ENCODE data around the gene SYT15. TPM values are rescaled to one million over a fixed set of nuclear protein-coding genes. Genes with fewer than 3 reads are reported as not detected.

Gene SYT15
- total RNA-seq, 1 experiment from 2014 or later = 0.59 TPM

GRCh38 chr10:46536171-46536570 is 42.8 kb upstream of the SYT15 start:
- peaks cover 3% of the 10 kb centered on the region for H3K23me2 ChIP-seq (ENCODE audit: insufficient read length, low read depth, low read length, poor library complexity, severe bottlenecking)
- H3K9me3 ChIP-seq (ENCODE audit: control insufficient read depth, low read depth, low read length) = no peaks in the 10 kb centered on the region
- no peak overlapping the region for H3K4ac ChIP-seq (ENCODE audit: low read depth, low read length)
- H4K91ac ChIP-seq (ENCODE audit: insufficient read length, low read depth, low read length) = no peak overlapping the region
- H3K9ac ChIP-seq (ENCODE audit: extremely low read depth, insufficient read length, low read length) = no peak overlapping the region
- H3K79me1 ChIP-seq (ENCODE audit: insufficient read depth, low read depth, low read length, poor library complexity, severe bottlenecking) = no peaks in the 10 kb centered on the region
- peaks cover 4% of the 10 kb centered on the region; the same call in 1 of the 2 replicates for H3K4me1 ChIP-seq (ENCODE audit: insufficient read depth, low read length)
- H2BK120ac ChIP-seq (ENCODE audit: low read depth, low read length, poor library complexity, severe bottlenecking) = no peak overlapping the region
- Mint-ChIP-seq H3K9me3 (no peaks in the 10 kb centered on the region), H3K4me3 (no peak overlapping the region), H3K36me3 (ENCODE audit: insufficient read depth in 1 of 3, low read depth in 3 of 3) (no peaks in the 10 kb centered on the region), H3K27me3 (ENCODE audit: low read depth) (peaks cover 22% of the 10 kb centered on the region), H3K27ac (peak overlapping the region in 1 of 3 experiments; percentile 31; a peak in 1 of 7 replicates), H3K4me1 (peaks cover 16 to 21% of the 10 kb centered on the region in 2 experiments)
- no peak overlapping the region for H4K8ac ChIP-seq (replicated peaks; ENCODE audit: insufficient read length, low read depth, low read length)
- H3K79me2 ChIP-seq (ENCODE audit: insufficient read depth, low read length) = no peaks in the 10 kb centered on the region
- H3K27me3 ChIP-seq (ENCODE audit: insufficient read depth, low read length) = no peaks in the 10 kb centered on the region; the same call in 1 of the 2 replicates
- no peak overlapping the region for H2BK5ac ChIP-seq (ENCODE audit: insufficient read length, low read length)
- H2BK15ac ChIP-seq (ENCODE audit: low read depth, low read length) = no peak overlapping the region
- no peak overlapping the region for H3K27ac ChIP-seq (ENCODE audit: insufficient read length, low read depth, low read length)
- no peak overlapping the region for H3K56ac ChIP-seq (ENCODE audit: insufficient read length, low read depth, low read length)
- H3K4me2 ChIP-seq (ENCODE audit: insufficient read depth, insufficient read length, low read length) = no peak overlapping the region
- no CpG with 5 or more reads among the region's 6 CpGs for WGBS (ENCODE audit: extremely low coverage, insufficient read length, low lambda C conversion rate)
- no peak overlapping the region for H2BK20ac ChIP-seq (ENCODE audit: low read depth, low read length, poor library complexity, severe bottlenecking)
- H4K5ac ChIP-seq (ENCODE audit: insufficient read length, low read depth, low read length) = no peak overlapping the region
- H3K23ac ChIP-seq (ENCODE audit: insufficient read length, low read depth, low read length) = no peak overlapping the region
- no peak overlapping the region for H2AFZ ChIP-seq (ENCODE audit: low read length)
- H2BK12ac ChIP-seq (ENCODE audit: insufficient read length, low read depth, low read length) = no peak overlapping the region
- H3K14ac ChIP-seq (ENCODE audit: insufficient read depth, low read length) = no peak overlapping the region
- no peak overlapping the region for H3T11ph ChIP-seq (ENCODE audit: low read length)
- H3K18ac ChIP-seq (ENCODE audit: insufficient read length, low read depth, low read length) = no peak overlapping the region
- no peak for TF ChIP-seq CTCF (conservative IDR thresholded peaks at IDR 0.05)
- no peak for DNase-seq
- no peaks in the 10 kb centered on the region for H4K20me1 ChIP-seq (ENCODE audit: control insufficient read depth, insufficient read depth, insufficient read length)
- no peak overlapping the region for H2AK5ac ChIP-seq (ENCODE audit: insufficient read length, low read length)
